C4-2B (cell line): ENCODE results near the gene SERPINE1.
"Not testable (repeated sequence)": the region's sequence is repeated elsewhere in the genome, so short reads cannot be mapped to it uniquely, and the experiment has no call there.

Source experiments
- H3K27ac ChIP-seq: fragments of 450-650 bp; 2 replicates; pipeline ENCODE4 v1.5.1; 2017
- CTCF ChIP-seq: fragments of 450-650 bp; conservative IDR thresholded peaks from 2 replicates; pipeline ENCODE4 v1.5.1; 2017; ENCODE audit warnings: mild to moderate bottlenecking
- ZFX ChIP-seq: fragments of 450-650 bp; IDR thresholded peaks from 2 replicates; pipeline ENCODE4 v1.6.1; 2017

Gene SERPINE1

GRCh38 chr7:101088069-101088425 is 38.9 kb upstream of the SERPINE1 start:
- TF ChIP-seq ZFX = no peak
- TF ChIP-seq CTCF = no peak
- H3K27ac ChIP-seq = no peak overlapping the region

- TF ChIP-seq CTCF (no peak), ZFX (no peak)
- no peak overlapping the region for H3K27ac ChIP-seq
Observed at GRCh38 chr7:101088858-101089529, 37.9 kb upstream of the SERPINE1 start.

- TF ChIP-seq ZFX = no peak
- TF ChIP-seq CTCF = no peak
Observed at GRCh38 chr7:101089876-101090275, 37.0 kb upstream of the SERPINE1 start.

GRCh38 chr7:101092266-101092905 is 34.5 kb upstream of the SERPINE1 start:
- not testable (repeated sequence) for H3K27ac ChIP-seq

More at GRCh38 chr7:101089876-101090275, 37.0 kb upstream of the SERPINE1 start:
- H3K27ac ChIP-seq = no peak overlapping the region

GRCh38 chr7:101093906-101094305 is 33.0 kb upstream of the SERPINE1 start:
- H3K27ac ChIP-seq = no peak overlapping the region
- TF ChIP-seq ZFX (no peak), CTCF (no peak)

- no peak overlapping the region for H3K27ac ChIP-seq
Observed at GRCh38 chr7:101094376-101094775, 32.5 kb upstream of the SERPINE1 start.

GRCh38 chr7:101094791-101095375 is 32.0 kb upstream of the SERPINE1 start:
- TF ChIP-seq CTCF (peak; percentile 92), ZFX (no peak)
- no peak overlapping the region for H3K27ac ChIP-seq

More at GRCh38 chr7:101094376-101094775, 32.5 kb upstream of the SERPINE1 start:
- TF ChIP-seq ZFX (no peak), CTCF (no peak)
